ENCODE results near the gene TMLHE. TPM values are rescaled to one million over a fixed set of nuclear protein-coding genes. Genes with fewer than 3 reads are reported as not detected.
"Not testable (repeated sequence)": the region's sequence is repeated elsewhere in the genome, so short reads cannot be mapped to it uniquely, and the experiment has no call there.

Gene TMLHE
- total and polyA plus RNA-seq, 2 experiments from 2014 or later: 9.6 to 10.1 TPM

DNA sequence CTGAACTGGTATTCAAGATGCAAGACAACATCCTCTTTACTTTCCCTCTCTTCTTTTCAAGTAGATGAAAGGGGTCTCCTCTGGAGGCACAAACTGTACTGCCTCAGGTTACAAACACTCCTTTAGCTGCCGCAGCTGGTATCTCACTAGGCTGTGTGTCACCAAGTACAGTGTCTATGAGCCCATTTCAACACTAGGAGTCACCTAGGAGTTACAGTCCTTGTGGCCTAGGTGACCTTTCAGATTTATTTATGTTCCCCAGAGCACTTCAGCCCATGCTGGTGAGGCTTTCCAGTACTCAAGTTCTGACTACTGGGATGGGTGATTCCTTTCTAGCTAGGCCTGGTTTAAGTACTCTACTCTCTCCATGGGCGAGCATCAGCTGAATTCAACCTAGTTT lies 32.4 kb upstream of the TMLHE start (continued):
- TF ChIP-seq, protein P1, sequence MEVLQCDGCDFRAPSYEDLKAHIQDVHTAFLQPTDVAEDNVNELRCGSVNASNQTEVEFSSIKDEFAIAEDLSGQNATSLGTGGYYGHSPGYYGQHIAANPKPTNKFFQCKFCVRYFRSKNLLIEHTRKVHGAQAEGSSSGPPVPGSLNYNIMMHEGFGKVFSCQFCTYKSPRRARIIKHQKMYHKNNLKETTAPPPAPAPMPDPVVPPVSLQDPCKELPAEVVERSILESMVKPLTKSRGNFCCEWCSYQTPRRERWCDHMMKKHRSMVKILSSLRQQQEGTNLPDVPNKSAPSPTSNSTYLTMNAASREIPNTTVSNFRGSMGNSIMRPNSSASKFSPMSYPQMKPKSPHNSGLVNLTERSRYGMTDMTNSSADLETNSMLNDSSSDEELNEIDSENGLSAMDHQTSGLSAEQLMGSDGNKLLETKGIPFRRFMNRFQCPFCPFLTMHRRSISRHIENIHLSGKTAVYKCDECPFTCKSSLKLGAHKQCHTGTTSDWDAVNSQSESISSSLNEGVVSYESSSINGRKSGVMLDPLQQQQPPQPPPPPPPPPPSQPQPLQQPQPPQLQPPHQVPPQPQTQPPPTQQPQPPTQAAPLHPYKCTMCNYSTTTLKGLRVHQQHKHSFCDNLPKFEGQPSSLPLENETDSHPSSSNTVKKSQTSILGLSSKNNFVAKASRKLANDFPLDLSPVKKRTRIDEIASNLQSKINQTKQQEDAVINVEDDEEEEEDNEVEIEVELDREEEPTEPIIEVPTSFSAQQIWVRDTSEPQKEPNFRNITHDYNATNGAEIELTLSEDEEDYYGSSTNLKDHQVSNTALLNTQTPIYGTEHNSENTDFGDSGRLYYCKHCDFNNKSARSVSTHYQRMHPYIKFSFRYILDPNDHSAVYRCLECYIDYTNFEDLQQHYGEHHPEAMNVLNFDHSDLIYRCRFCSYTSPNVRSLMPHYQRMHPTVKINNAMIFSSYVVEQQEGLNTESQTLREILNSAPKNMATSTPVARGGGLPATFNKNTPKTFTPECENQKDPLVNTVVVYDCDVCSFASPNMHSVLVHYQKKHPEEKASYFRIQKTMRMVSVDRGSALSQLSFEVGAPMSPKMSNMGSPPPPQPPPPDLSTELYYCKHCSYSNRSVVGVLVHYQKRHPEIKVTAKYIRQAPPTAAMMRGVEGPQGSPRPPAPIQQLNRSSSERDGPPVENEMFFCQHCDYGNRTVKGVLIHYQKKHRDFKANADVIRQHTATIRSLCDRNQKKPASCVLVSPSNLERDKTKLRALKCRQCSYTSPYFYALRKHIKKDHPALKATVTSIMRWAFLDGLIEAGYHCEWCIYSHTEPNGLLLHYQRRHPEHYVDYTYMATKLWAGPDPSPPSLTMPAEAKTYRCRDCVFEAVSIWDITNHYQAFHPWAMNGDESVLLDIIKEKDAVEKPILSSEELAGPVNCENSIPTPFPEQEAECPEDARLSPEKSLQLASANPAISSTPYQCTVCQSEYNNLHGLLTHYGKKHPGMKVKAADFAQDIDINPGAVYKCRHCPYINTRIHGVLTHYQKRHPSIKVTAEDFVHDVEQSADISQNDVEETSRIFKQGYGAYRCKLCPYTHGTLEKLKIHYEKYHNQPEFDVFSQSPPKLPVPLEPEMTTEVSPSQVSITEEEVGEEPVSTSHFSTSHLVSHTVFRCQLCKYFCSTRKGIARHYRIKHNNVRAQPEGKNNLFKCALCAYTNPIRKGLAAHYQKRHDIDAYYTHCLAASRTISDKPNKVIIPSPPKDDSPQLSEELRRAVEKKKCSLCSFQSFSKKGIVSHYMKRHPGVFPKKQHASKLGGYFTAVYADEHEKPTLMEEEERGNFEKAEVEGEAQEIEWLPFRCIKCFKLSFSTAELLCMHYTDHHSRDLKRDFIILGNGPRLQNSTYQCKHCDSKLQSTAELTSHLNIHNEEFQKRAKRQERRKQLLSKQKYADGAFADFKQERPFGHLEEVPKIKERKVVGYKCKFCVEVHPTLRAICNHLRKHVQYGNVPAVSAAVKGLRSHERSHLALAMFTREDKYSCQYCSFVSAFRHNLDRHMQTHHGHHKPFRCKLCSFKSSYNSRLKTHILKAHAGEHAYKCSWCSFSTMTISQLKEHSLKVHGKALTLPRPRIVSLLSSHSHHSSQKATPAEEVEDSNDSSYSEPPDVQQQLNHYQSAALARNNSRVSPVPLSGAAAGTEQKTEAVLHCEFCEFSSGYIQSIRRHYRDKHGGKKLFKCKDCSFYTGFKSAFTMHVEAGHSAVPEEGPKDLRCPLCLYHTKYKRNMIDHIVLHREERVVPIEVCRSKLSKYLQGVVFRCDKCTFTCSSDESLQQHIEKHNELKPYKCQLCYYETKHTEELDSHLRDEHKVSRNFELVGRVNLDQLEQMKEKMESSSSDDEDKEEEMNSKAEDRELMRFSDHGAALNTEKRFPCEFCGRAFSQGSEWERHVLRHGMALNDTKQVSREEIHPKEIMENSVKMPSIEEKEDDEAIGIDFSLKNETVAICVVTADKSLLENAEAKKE (CRISPR knock-in tag; IDR thresholded peaks at IDR 0.05): no peak
- no peak for TF ChIP-seq NANOG (IDR thresholded peaks at IDR 0.05; ENCODE audit: borderline replicate concordance)

DNA sequence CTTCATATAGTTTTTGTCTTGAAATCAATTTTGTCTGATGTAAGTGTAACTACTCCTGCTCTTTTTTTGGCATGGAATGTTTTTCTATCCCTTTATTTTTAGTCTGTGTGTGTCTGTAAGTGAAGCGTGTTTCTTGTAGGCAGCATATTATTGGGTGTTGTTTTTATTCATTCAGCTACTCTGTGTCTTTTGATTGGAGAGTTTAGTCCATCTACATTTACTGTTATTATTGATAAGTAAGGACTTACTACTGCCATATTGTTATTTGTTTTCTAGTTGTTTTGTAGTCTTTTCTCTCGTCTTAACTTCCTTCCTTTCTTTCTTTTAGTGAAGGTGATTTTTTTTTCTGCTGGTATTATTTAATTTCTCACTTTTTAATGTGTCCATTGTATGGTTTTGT lies 30.5 kb upstream of the TMLHE start:
- H3K9me2 ChIP-seq (ENCODE audit: insufficient read depth): no peaks in the 10 kb centered on the region
- peaks cover 4% of the 10 kb centered on the region; the same call in 1 of the 3 replicates for H3K9me3 Mint-ChIP-seq
- no peak for DNase-seq (ENCODE audit: low spot score)
- no peak overlapping the region for H3K4me3 ChIP-seq
- ATAC-seq: no peak
- H3K27me3 ChIP-seq (ENCODE audit: insufficient read depth): no peaks in the 10 kb centered on the region
- H3K79me2 ChIP-seq (replicated peaks; ENCODE audit: insufficient read depth): no peaks in the 10 kb centered on the region
- H3K27me3 Mint-ChIP-seq (ENCODE audit: insufficient read depth, low read depth, poor library complexity): peaks cover 1% of the 10 kb centered on the region
- no peak for TF ChIP-seq ZNF114 (CRISPR knock-in tag; IDR thresholded peaks at IDR 0.05)
- no peak for TF ChIP-seq JUNB (IDR thresholded peaks at IDR 0.05; ENCODE audit: unreplicated experiment)
- no peak for TF ChIP-seq EZH2 (IDR thresholded peaks at IDR 0.05; ENCODE audit: low read depth, unreplicated experiment)
- TF ChIP-seq, protein P2, sequence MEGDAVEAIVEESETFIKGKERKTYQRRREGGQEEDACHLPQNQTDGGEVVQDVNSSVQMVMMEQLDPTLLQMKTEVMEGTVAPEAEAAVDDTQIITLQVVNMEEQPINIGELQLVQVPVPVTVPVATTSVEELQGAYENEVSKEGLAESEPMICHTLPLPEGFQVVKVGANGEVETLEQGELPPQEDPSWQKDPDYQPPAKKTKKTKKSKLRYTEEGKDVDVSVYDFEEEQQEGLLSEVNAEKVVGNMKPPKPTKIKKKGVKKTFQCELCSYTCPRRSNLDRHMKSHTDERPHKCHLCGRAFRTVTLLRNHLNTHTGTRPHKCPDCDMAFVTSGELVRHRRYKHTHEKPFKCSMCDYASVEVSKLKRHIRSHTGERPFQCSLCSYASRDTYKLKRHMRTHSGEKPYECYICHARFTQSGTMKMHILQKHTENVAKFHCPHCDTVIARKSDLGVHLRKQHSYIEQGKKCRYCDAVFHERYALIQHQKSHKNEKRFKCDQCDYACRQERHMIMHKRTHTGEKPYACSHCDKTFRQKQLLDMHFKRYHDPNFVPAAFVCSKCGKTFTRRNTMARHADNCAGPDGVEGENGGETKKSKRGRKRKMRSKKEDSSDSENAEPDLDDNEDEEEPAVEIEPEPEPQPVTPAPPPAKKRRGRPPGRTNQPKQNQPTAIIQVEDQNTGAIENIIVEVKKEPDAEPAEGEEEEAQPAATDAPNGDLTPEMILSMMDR (conservative IDR thresholded peaks at IDR 0.05; ENCODE audit: low read depth in 2 of 2): no peak
- TF ChIP-seq, protein P3, sequence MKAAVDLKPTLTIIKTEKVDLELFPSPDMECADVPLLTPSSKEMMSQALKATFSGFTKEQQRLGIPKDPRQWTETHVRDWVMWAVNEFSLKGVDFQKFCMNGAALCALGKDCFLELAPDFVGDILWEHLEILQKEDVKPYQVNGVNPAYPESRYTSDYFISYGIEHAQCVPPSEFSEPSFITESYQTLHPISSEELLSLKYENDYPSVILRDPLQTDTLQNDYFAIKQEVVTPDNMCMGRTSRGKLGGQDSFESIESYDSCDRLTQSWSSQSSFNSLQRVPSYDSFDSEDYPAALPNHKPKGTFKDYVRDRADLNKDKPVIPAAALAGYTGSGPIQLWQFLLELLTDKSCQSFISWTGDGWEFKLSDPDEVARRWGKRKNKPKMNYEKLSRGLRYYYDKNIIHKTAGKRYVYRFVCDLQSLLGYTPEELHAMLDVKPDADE (IDR thresholded peaks at IDR 0.05): no peak
- TF ChIP-seq ZNF331 (CRISPR knock-in tag; IDR thresholded peaks at IDR 0.05; ENCODE audit: low read depth): no peak
- TF ChIP-seq EZH2phosphoT487 (IDR thresholded peaks at IDR 0.05; ENCODE audit: unreplicated experiment): no peak
- TF ChIP-seq CREB1 (CRISPR knock-in tag; IDR thresholded peaks at IDR 0.05; ENCODE audit: low read depth): no peak
- H3K4me2 ChIP-seq: no peak overlapping the region
- no peaks in the 10 kb centered on the region for H3K36me3 Mint-ChIP-seq (ENCODE audit: low read depth)
- H3K27ac ChIP-seq (ENCODE audit: low read depth): no peak overlapping the region
- no peaks in the 10 kb centered on the region for H3K4me1 ChIP-seq (ENCODE audit: insufficient read depth)
- peak overlapping the region; percentile 48; the same call in 1 of the 2 replicates for H3K27ac Mint-ChIP-seq
- H2AFZ ChIP-seq: no peak overlapping the region
- peaks cover 10% of the 10 kb centered on the region; the same call in 2 of the 3 replicates for H3K4me1 Mint-ChIP-seq
- H3K36me3 ChIP-seq (ENCODE audit: insufficient read depth): no peaks in the 10 kb centered on the region
- no peaks in the 10 kb centered on the region for H3F3A ChIP-seq (replicated peaks; ENCODE audit: low read depth)
- no peak overlapping the region for H3K4me3 Mint-ChIP-seq
- no peaks in the 10 kb centered on the region for H4K20me1 ChIP-seq (replicated peaks; ENCODE audit: insufficient read depth)

DNA sequence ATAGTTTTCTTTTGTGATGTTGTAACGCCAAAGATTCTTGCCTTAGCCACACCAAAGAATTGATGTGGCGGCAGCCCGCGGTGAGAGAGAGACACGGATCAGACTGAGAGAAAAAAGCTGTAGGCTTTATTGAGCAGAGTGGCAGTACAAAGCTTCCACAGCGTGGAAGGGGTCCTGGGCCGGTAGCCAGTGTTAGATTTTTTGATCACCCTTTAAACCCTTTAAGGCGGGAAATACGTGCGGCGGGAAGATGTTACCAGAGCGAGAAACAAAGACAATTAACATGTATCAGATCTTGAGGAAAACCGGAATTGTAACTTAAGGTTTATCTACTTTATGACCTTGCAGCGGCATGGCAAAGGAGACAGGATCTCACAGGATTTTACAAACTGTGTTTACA lies 28.6 kb upstream of the TMLHE start:
- H3K79me2 ChIP-seq (replicated peaks; ENCODE audit: insufficient read depth); H3K9me3 Mint-ChIP-seq; H3K27ac ChIP-seq (ENCODE audit: low read depth); H3K27me3 ChIP-seq (ENCODE audit: insufficient read depth); H3K36me3 ChIP-seq (ENCODE audit: insufficient read depth); H3F3A ChIP-seq (replicated peaks; ENCODE audit: low read depth); H3K36me3 Mint-ChIP-seq (ENCODE audit: low read depth); H4K20me1 ChIP-seq (replicated peaks; ENCODE audit: insufficient read depth); H3K9me2 ChIP-seq (ENCODE audit: insufficient read depth); H3K27me3 Mint-ChIP-seq (ENCODE audit: insufficient read depth, low read depth, poor library complexity); ATAC-seq; H3K4me1 ChIP-seq (ENCODE audit: insufficient read depth): not testable (repeated sequence)
- DNase-seq (ENCODE audit: low spot score): peak; percentile 3
- H3K4me1 Mint-ChIP-seq: peaks cover 14% of the 10 kb centered on the region; the same call in 2 of the 3 replicates
- H2AFZ ChIP-seq: peak overlapping the region; percentile 7; the same call in 1 of the 2 replicates
- peak overlapping the region; percentile 58 for H3K4me3 ChIP-seq
- peak overlapping the region; percentile 74 for H3K4me2 ChIP-seq
- peak overlapping the region; percentile 83 for H3K4me3 Mint-ChIP-seq
- H3K27ac Mint-ChIP-seq: peak overlapping the region; percentile 96

All from GM23338 (cell line).